Activated CD8-positive, alpha-beta memory T cell treated with anti-CD3 and anti-CD28 coated beads, Interleukin-2, amount 50 U/mL, for 4 hours (primary cell): ENCODE measurements around the gene HID1.

Experiments
- DNase-seq: peaks from one replicate; pipeline ENCODE4 v3.0.0-alpha.2; 2020

The HID1 gene

GRCh38 chr17:74946641-74947040 lies 25.9 kb downstream of the HID1 start:
- DNase-seq: no peak

GRCh38 chr17:74945543-74945942 lies 27.0 kb downstream of the HID1 start:
- DNase-seq: no peak

GRCh38 chr17:74943808-74944522 lies 28.6 kb downstream of the HID1 start:
- no peak for DNase-seq

- DNase-seq: no peak
Measured at GRCh38 chr17:74941128-74941725, 31.3 kb downstream of the HID1 start.

GRCh38 chr17:74939534-74939933 lies 33.0 kb downstream of the HID1 start:
- no peak for DNase-seq

- DNase-seq: no peak
Measured at GRCh38 chr17:74938194-74938950, 34.2 kb downstream of the HID1 start.

GRCh38 chr17:74937064-74938051 lies 35.2 kb downstream of the HID1 start:
- DNase-seq: no peak

- no peak for DNase-seq
Measured at GRCh38 chr17:74936470-74936799, 36.1 kb downstream of the HID1 start.

GRCh38 chr17:74935585-74936469 lies 36.7 kb downstream of the HID1 start, which contains the start of gene OTOP3:
Gene OTOP3 (plus strand): TSS chr17:74935898. CDS start chr17:74935922, 24 bp downstream.
- DNase-seq: no peak

GRCh38 chr17:74935048-74935447 lies 37.5 kb downstream of the HID1 start:
- no peak for DNase-seq

GRCh38 chr17:74930535-74931036 lies 42.0 kb downstream of the HID1 start:
- DNase-seq: no peak

- DNase-seq: no peak
Measured at GRCh38 chr17:74928786-74929185, 43.8 kb downstream of the HID1 start.

GRCh38 chr17:74925242-74925641 lies 47.3 kb downstream of the HID1 start:
- DNase-seq: no peak

- no peak for DNase-seq
Measured at GRCh38 chr17:74924250-74924948, 48.2 kb downstream of the HID1 start, which contains the start of gene OTOP2. Gene OTOP2 (plus strand): TSS chr17:74924273. CDS start chr17:74924633, 360 bp downstream.

GRCh38 chr17:74923538-74924249 lies 48.9 kb downstream of the HID1 start:
- DNase-seq: peak; percentile 77

GRCh38 chr17:74922694-74923537 lies 49.6 kb downstream of the HID1 start, which contains the start of gene USH1G:
Gene USH1G (minus strand): TSS chr17:74923255. CDS start chr17:74923073, 182 bp downstream.
- DNase-seq: peak; percentile 26

GRCh38 chr17:74922172-74922571 lies 50.4 kb downstream of the HID1 start:
- no peak for DNase-seq

GRCh38 chr17:74921769-74922168 lies 50.8 kb downstream of the HID1 start:
- no peak for DNase-seq
